ENCODE measurements around the gene DHRS7B. TPM values are rescaled to one million over a fixed set of nuclear protein-coding genes. Genes with fewer than 3 reads are reported as not detected.
"Not testable (repeated sequence)": the region's sequence is repeated elsewhere in the genome, so short reads cannot be mapped to it uniquely, and the experiment has no call there.

Gene DHRS7B
- total RNA-seq, 1 donor from 2014 or later = 21.6 TPM

DNA sequence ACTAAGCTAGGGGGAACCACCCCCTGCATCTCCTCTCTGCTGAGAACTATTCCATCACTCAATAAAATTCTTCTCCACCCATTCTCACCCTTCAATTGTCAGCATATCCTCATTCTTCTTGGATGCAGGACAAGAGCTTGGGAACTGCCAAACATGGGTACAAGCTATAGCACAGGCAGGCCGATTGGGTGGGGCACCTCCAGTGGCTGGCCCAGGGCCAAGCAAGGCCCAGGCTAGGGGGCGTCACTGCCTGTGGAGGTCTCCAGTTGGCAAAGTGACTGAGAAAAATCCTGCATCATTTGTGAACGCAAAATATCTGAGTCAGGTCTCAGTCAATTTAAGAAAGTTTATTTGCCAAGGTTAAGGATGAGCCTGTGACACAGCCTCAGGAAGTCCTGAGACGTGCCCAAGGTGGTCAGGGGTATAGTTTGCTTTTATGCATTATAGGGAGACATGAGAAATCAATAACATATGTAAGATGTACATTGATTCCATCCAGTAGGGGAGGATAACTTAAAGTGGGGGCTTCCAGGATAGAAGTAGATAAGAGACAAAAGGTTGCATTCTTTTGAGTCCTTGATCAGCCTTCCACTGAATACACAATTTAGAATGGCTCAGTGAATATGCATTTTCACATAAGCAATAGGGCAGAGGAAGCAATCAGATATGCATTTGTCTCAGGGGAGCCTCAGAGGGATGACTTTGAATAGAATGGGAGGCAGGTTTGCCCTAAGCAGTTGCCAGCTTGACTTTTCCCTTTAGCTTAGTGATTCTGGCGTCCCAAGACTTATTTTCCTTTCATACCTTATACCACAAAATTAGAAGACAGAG, 21.5 kb upstream of the DHRS7B start:
- H3K4me1 Mint-ChIP-seq = no peaks in the 10 kb centered on the region
- H3K36me3 Mint-ChIP-seq = no peaks in the 10 kb centered on the region
- H3K4me3 Mint-ChIP-seq = no peak overlapping the region
- H3K27ac Mint-ChIP-seq = no peak overlapping the region
- Histone ChIP-seq H2AFZ (replicated peaks) (no peak overlapping the region), H4K20me1 (ENCODE audit: low read depth) (no peaks in the 10 kb centered on the region), H3K9me3 (ENCODE audit: low read depth) (no peaks in the 10 kb centered on the region), H3K79me2 (ENCODE audit: low read depth) (no peaks in the 10 kb centered on the region), H3K4me1 (peaks cover 3% of the 10 kb centered on the region), H3K9ac (no peak overlapping the region), H3K27ac (no peak overlapping the region), H3K36me3 (no peaks in the 10 kb centered on the region), H3F3A (ENCODE audit: low read depth) (no peaks in the 10 kb centered on the region), H3K4me3 (no peak overlapping the region), H3K4me2 (no peak overlapping the region), H3K27me3 (no peaks in the 10 kb centered on the region)
- DNase-seq (ENCODE audit: low spot score) = no peak
- no peak for TF ChIP-seq EZH2phosphoT487 (IDR thresholded peaks at IDR 0.05)
- no peaks in the 10 kb centered on the region for H3K9me3 Mint-ChIP-seq
- H3K27me3 Mint-ChIP-seq (ENCODE audit: insufficient read depth, low read depth) = peaks cover 2% of the 10 kb centered on the region

DNA sequence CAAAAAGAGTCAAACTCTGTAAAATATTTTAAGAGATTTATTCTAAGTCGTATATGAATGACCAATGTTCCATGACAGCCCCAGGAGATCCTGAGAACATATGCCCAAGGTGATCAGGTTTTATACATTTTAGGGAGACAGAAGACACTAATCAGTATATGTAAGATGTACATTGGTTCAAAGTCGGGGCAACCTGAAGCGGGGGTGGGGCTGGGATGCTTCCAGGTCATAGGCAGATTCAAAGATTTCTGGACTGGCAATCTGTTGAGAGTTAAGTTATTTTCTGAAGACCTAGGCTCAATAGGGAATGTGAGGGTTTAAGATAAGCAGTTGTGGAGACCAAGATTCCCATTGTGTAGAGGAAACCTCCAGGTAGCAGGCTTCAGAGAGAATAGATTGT, 20.4 kb upstream of the DHRS7B start:
- no peak overlapping the region for H3K4me3 Mint-ChIP-seq
- no peak overlapping the region for H3K27ac Mint-ChIP-seq
- no peak overlapping the region for H3K4me2 ChIP-seq

DNA sequence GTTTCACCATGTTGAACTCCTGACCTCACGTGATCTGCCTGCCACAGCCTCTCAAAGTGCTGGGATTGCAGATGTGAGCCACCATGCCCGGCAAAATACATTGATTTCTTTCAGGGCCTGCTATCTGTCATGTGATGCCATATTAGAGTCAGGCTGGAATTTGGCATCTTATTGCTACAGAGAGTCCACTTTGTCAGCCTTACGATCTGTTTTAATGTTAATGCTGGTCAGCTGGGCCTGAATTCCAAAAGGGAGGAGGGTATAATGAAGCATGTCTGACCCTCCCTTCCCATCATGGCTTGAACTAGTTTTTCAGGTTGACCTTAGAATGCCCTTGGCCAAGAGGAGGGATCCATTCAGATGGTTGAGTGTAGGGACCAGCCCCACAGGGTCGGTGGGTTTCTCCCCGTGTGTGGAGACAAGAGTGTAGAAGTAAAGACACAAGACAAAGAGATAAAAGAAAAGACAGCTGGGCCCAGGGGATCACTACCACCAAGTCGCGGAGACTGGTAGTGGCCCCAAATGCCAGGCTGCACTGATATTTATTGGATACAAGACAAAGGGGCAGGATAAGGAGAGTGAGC, 19.6 kb upstream of the DHRS7B start:
- not testable (repeated sequence) for H3K4me3 ChIP-seq

More for the DNA sequence above, 20.4 kb upstream of the DHRS7B start:
- Histone ChIP-seq H2AFZ (replicated peaks) (no peak overlapping the region), H3F3A (ENCODE audit: low read depth) (no peaks in the 10 kb centered on the region), H3K27me3 (no peaks in the 10 kb centered on the region), H3K27ac (no peak overlapping the region), H3K4me1 (peaks cover 3% of the 10 kb centered on the region), H3K79me2 (ENCODE audit: low read depth) (no peaks in the 10 kb centered on the region), H3K9me3 (ENCODE audit: low read depth) (no peaks in the 10 kb centered on the region), H3K9ac (no peak overlapping the region), H3K4me3 (no peak overlapping the region), H3K36me3 (no peaks in the 10 kb centered on the region), H4K20me1 (ENCODE audit: low read depth) (no peaks in the 10 kb centered on the region)
- TF ChIP-seq EZH2 (IDR thresholded peaks at IDR 0.05) (no peak), EZH2phosphoT487 (IDR thresholded peaks at IDR 0.05) (no peak)
- TF ChIP-seq, protein P1, sequence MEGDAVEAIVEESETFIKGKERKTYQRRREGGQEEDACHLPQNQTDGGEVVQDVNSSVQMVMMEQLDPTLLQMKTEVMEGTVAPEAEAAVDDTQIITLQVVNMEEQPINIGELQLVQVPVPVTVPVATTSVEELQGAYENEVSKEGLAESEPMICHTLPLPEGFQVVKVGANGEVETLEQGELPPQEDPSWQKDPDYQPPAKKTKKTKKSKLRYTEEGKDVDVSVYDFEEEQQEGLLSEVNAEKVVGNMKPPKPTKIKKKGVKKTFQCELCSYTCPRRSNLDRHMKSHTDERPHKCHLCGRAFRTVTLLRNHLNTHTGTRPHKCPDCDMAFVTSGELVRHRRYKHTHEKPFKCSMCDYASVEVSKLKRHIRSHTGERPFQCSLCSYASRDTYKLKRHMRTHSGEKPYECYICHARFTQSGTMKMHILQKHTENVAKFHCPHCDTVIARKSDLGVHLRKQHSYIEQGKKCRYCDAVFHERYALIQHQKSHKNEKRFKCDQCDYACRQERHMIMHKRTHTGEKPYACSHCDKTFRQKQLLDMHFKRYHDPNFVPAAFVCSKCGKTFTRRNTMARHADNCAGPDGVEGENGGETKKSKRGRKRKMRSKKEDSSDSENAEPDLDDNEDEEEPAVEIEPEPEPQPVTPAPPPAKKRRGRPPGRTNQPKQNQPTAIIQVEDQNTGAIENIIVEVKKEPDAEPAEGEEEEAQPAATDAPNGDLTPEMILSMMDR (IDR thresholded peaks at IDR 0.05) = no peak
- Mint-ChIP-seq H3K9me3 (no peaks in the 10 kb centered on the region), H3K4me1 (no peaks in the 10 kb centered on the region), H3K36me3 (no peaks in the 10 kb centered on the region), H3K27me3 (ENCODE audit: insufficient read depth, low read depth) (peaks cover 2% of the 10 kb centered on the region)
- no peak for DNase-seq (ENCODE audit: low spot score)

DNA sequence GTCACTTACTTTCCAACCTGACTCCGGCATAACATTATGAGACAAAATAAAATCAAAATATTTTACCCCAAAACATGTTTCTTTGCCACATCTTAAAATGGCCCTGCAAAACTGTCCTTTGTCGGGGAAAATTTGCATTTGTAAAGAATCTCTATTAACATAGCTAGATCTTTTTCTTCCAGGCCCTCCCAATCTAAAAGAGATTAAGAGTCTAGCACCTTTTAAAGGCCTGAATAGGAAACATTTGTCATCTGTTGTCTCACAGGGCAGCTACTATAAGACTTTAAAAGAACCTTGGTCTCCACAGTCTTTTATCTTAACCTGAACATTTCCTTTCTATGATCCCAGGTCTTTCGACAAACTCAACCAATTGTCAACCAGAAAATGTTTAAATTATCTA, 18.1 kb upstream of the DHRS7B start:
- no peaks in the 10 kb centered on the region for H3K4me1 Mint-ChIP-seq
- Histone ChIP-seq H3K79me2 (ENCODE audit: low read depth) (no peaks in the 10 kb centered on the region), H3K36me3 (no peaks in the 10 kb centered on the region), H3K4me2 (no peak overlapping the region), H3K9me3 (ENCODE audit: low read depth) (no peaks in the 10 kb centered on the region), H3K9ac (no peak overlapping the region), H3K27ac (no peak overlapping the region), H2AFZ (replicated peaks) (no peak overlapping the region), H4K20me1 (ENCODE audit: low read depth) (no peaks in the 10 kb centered on the region), H3K27me3 (no peaks in the 10 kb centered on the region), H3K4me1 (peaks cover 3% of the 10 kb centered on the region), H3K4me3 (no peak overlapping the region), H3F3A (ENCODE audit: low read depth) (no peaks in the 10 kb centered on the region)
- H3K36me3 Mint-ChIP-seq = no peaks in the 10 kb centered on the region
- no peak for TF ChIP-seq EZH2phosphoT487 (IDR thresholded peaks at IDR 0.05)
- TF ChIP-seq, protein P1 (IDR thresholded peaks at IDR 0.05) = no peak
- no peak for TF ChIP-seq EZH2 (IDR thresholded peaks at IDR 0.05)
- H3K27me3 Mint-ChIP-seq (ENCODE audit: insufficient read depth, low read depth) = no peaks in the 10 kb centered on the region
- no peak overlapping the region for H3K27ac Mint-ChIP-seq
- no peak for DNase-seq (ENCODE audit: low spot score)
- no peak overlapping the region for H3K4me3 Mint-ChIP-seq
- H3K9me3 Mint-ChIP-seq = no peaks in the 10 kb centered on the region

More for the DNA sequence above, 19.6 kb upstream of the DHRS7B start:
- H3K9me3 ChIP-seq (ENCODE audit: low read depth); H3K27ac Mint-ChIP-seq; H3K9ac ChIP-seq; H3K36me3 Mint-ChIP-seq; H3K4me1 ChIP-seq; H3F3A ChIP-seq (ENCODE audit: low read depth); H3K4me2 ChIP-seq; H2AFZ ChIP-seq (replicated peaks); DNase-seq (ENCODE audit: low spot score); H3K36me3 ChIP-seq; H3K27me3 Mint-ChIP-seq (ENCODE audit: insufficient read depth, low read depth); H4K20me1 ChIP-seq (ENCODE audit: low read depth); H3K4me1 Mint-ChIP-seq; H3K79me2 ChIP-seq (ENCODE audit: low read depth); H3K4me3 Mint-ChIP-seq; H3K27ac ChIP-seq; H3K9me3 Mint-ChIP-seq; H3K27me3 ChIP-seq: not testable (repeated sequence)

Measured in neural progenitor cell (in vitro differentiated cells).